ENCODE results near the gene MCTP1. TPM values are rescaled to one million over a fixed set of nuclear protein-coding genes. Genes with fewer than 3 reads are reported as not detected.

The MCTP1 gene
- total RNA-seq, 1 experiment from 2014 or later = 0.44 TPM

GRCh38 chr5:94748212-94748611, 536.7 kb downstream of the MCTP1 start:
- no peak for TF ChIP-seq TCF7L2 (IDR thresholded peaks at IDR 0.05; ENCODE audit: borderline replicate concordance, extremely low read depth, insufficient read depth, insufficient read length)
- no peak for TF ChIP-seq POLR2A (IDR thresholded peaks at IDR 0.05; ENCODE audit: borderline replicate concordance, extremely low read depth, insufficient read depth, insufficient read length)
- no peak for TF ChIP-seq CTCF (IDR thresholded peaks at IDR 0.05 in 2 of 3, conservative IDR thresholded peaks at IDR 0.05 in 1 of 3; ENCODE audit: borderline replicate concordance in 1 of 3, insufficient read depth in 1 of 3, low read depth in 2 of 3, low read length in 2 of 3)
- no peak for TF ChIP-seq SP1 (IDR thresholded peaks at IDR 0.05; ENCODE audit: low read depth)
- no peak for TF ChIP-seq ZBTB33 (IDR thresholded peaks at IDR 0.05; ENCODE audit: extremely low read depth, insufficient replicate concordance, low read length)
- no peak for TF ChIP-seq MAX (IDR thresholded peaks at IDR 0.05)
- TF ChIP-seq JUND (IDR thresholded peaks at IDR 0.05) = no peak
- TF ChIP-seq ELF1 (IDR thresholded peaks at IDR 0.05; ENCODE audit: borderline replicate concordance, low read depth) = no peak
- no peak for TF ChIP-seq POLR2AphosphoS5 (IDR thresholded peaks at IDR 0.05; ENCODE audit: low read depth, low read length)
- TF ChIP-seq ZNF274 (IDR thresholded peaks at IDR 0.05; ENCODE audit: low read depth, low read length) = no peak
- no peak for TF ChIP-seq REST (IDR thresholded peaks at IDR 0.05; ENCODE audit: low read depth)
- TF ChIP-seq CEBPB (IDR thresholded peaks at IDR 0.05; ENCODE audit: low read depth) = no peak
- TF ChIP-seq SIN3A (IDR thresholded peaks at IDR 0.05; ENCODE audit: low read depth) = no peak
- TF ChIP-seq EZH2 (IDR thresholded peaks at IDR 0.05) = no peak
- no peak for TF ChIP-seq EZH2phosphoT487 (IDR thresholded peaks at IDR 0.05; ENCODE audit: borderline replicate concordance)
- TF ChIP-seq ATF3 (IDR thresholded peaks at IDR 0.05) = no peak
- TF ChIP-seq FOSL1 (IDR thresholded peaks at IDR 0.05; ENCODE audit: low read depth) = no peak
- TF ChIP-seq YY1 (IDR thresholded peaks at IDR 0.05; ENCODE audit: extremely low read depth, insufficient replicate concordance, low read depth, low read length) = no peak
- no peak for TF ChIP-seq EGR1 (IDR thresholded peaks at IDR 0.05; ENCODE audit: low read depth)
- TF ChIP-seq SRF (IDR thresholded peaks at IDR 0.05; ENCODE audit: low read depth) = no peak
- RAD21 ChIA-PET (ENCODE audit: low non-redundant PET in 1 of 2, low total read pairs in 2 of 2, uncharacterized antibody in 2 of 2, unreplicated experiment in 2 of 2) = no interaction called here
- no peak overlapping the region for H2AFZ ChIP-seq (ENCODE audit: low read depth, low read length, poor library complexity, severe bottlenecking)
- no peak overlapping the region for H3K4me3 ChIP-seq (replicated peaks in 1 of 2; ENCODE audit: low read depth in 1 of 2, low read length in 2 of 2)
- H3K4me1 ChIP-seq (ENCODE audit: control insufficient read depth in 1 of 2, insufficient read depth in 2 of 2, low read length in 2 of 2) = 0 out of 4 replicates have a peak, but pooled peaks cover 0 to 3% of the 10 kb centered on the region in 2 experiments
- no peak for DNase-seq (ENCODE audit: low read depth, low spot score)
- H3K27ac ChIP-seq (ENCODE audit: low read depth, low read length) = no peak overlapping the region
- no peak overlapping the region for H3K9ac ChIP-seq (ENCODE audit: low read length)
- H3K4me2 ChIP-seq (ENCODE audit: low read length) = no peak overlapping the region
- H3K79me2 ChIP-seq (ENCODE audit: insufficient read depth, low read length) = no peaks in the 10 kb centered on the region
- intact Hi-C loops (cut with micrococcal nuclease) = no loop called here
- POLR2A ChIA-PET = no interaction called here
- no peaks in the 10 kb centered on the region for H4K20me1 ChIP-seq (ENCODE audit: insufficient read depth)
- H3K9me2 ChIP-seq (ENCODE audit: insufficient read depth) = no peaks in the 10 kb centered on the region
- no peaks in the 10 kb centered on the region for H3K27me3 ChIP-seq (ENCODE audit: insufficient read depth, low read length)
- no peaks in the 10 kb centered on the region for H3K9me3 ChIP-seq (ENCODE audit: control insufficient read depth in 1 of 2, insufficient read depth in 1 of 2, low read depth in 1 of 2, low read length in 2 of 2)
- CTCF ChIA-PET = no interaction called here
- ATAC-seq = no peak
- no peaks in the 10 kb centered on the region for H3K36me3 ChIP-seq (ENCODE audit: control insufficient read depth in 1 of 2, insufficient read depth in 2 of 2, low read length in 2 of 2)
- no TSS peak for BruUV-seq (replicated peaks)

Measured in HCT116 (cell line).